KMS-11 (cell line): ENCODE measurements around the gene CAMSAP1.

Experiments used
- H2AFZ ChIP-seq: fragments of 200-600 bp; sonication (generic); 2 replicates; pipeline ENCODE4 v1.6.1; 2016; ENCODE audit warnings: antibody characterized with exemption, mixed run types, low read depth
- H3K27ac ChIP-seq: fragments of 200-600 bp; sonication (generic); 2 replicates; pipeline ENCODE4 v1.6.1; 2016; ENCODE audit warnings: mild to moderate bottlenecking, mixed run types
- H3K27me3 ChIP-seq: fragments of 200-600 bp; sonication (generic); 2 replicates; pipeline ENCODE4 v1.6.1; 2017; ENCODE audit warnings: mild to moderate bottlenecking, low read depth, mixed run types, moderate library complexity; ENCODE audit not compliant: insufficient read depth
- H3K36me3 ChIP-seq: fragments of 200-600 bp; sonication (generic); 2 replicates; pipeline ENCODE4 v1.6.1; 2017; ENCODE audit warnings: mild to moderate bottlenecking, mixed run types; ENCODE audit not compliant: insufficient read depth
- H3K4me1 ChIP-seq: fragments of 200-600 bp; sonication (generic); 2 replicates; pipeline ENCODE4 v1.6.1; 2016; ENCODE audit warnings: mild to moderate bottlenecking, low read depth, mixed run types; ENCODE audit not compliant: poor library complexity, severe bottlenecking
- H3K4me2 ChIP-seq: fragments of 200-600 bp; sonication (generic); 2 replicates; pipeline ENCODE4 v1.7.0; 2016; ENCODE audit warnings: mild to moderate bottlenecking, mixed run types
- H3K4me3 ChIP-seq: fragments of 200-600 bp; sonication (generic); IDR thresholded peaks from 2 replicates; pipeline ENCODE4 v1.6.1; 2017; ENCODE audit warnings: low read depth, low read length, mixed read lengths; ENCODE audit not compliant: insufficient read depth
- H3K79me2 ChIP-seq: fragments of 200-600 bp; sonication (generic); 2 replicates; pipeline ENCODE4 v1.6.1; 2016; ENCODE audit warnings: low read depth, mixed run types; ENCODE audit not compliant: insufficient read depth
- H3K9ac ChIP-seq: fragments of 200-600 bp; sonication (generic); 2 replicates; pipeline ENCODE4 v1.6.1; 2016; ENCODE audit warnings: mild to moderate bottlenecking, mixed run types
- H4K20me1 ChIP-seq: fragments of 200-600 bp; sonication (generic); 2 replicates; pipeline ENCODE4 v1.6.1; 2016; ENCODE audit warnings: mild to moderate bottlenecking, mixed run types; ENCODE audit not compliant: insufficient read depth
- CTCF ChIP-seq: fragments of 200-600 bp; sonication (generic); conservative IDR thresholded peaks from 2 replicates; pipeline ENCODE4 v1.6.1; 2017; ENCODE audit warnings: low read depth, mild to moderate bottlenecking, antibody characterized with exemption, low read length, moderate library complexity, mixed read lengths

The CAMSAP1 gene

GRCh38 chr9:135848341-135849047, 58.9 kb downstream of the CAMSAP1 start:
- H3K4me3 ChIP-seq, result no peak overlapping the region
- no peak overlapping the region for H3K4me2 ChIP-seq
- no peaks in the 10 kb centered on the region for H4K20me1 ChIP-seq
- H3K79me2 ChIP-seq, result no peaks in the 10 kb centered on the region
- H3K27me3 ChIP-seq, result no peaks in the 10 kb centered on the region
- no peak overlapping the region for H3K27ac ChIP-seq
- H3K9ac ChIP-seq, result no peak overlapping the region
- no peak overlapping the region for H2AFZ ChIP-seq
- no peak for TF ChIP-seq CTCF
- H3K4me1 ChIP-seq, result no peaks in the 10 kb centered on the region
- no peaks in the 10 kb centered on the region for H3K36me3 ChIP-seq

- H4K20me1 ChIP-seq, result no peaks in the 10 kb centered on the region
- H2AFZ ChIP-seq, result no peak overlapping the region
- no peak overlapping the region for H3K27ac ChIP-seq
- no peaks in the 10 kb centered on the region for H3K27me3 ChIP-seq
- H3K4me2 ChIP-seq, result no peak overlapping the region
- no peak overlapping the region for H3K4me3 ChIP-seq
- TF ChIP-seq CTCF, result no peak
- no peaks in the 10 kb centered on the region for H3K4me1 ChIP-seq
- H3K79me2 ChIP-seq, result no peaks in the 10 kb centered on the region
- H3K9ac ChIP-seq, result no peak overlapping the region
- H3K36me3 ChIP-seq, result no peaks in the 10 kb centered on the region
Observed at GRCh38 chr9:135847833-135848232, 59.5 kb downstream of the CAMSAP1 start.

GRCh38 chr9:135840539-135840938, 66.8 kb downstream of the CAMSAP1 start:
- H3K4me1 ChIP-seq, result no peaks in the 10 kb centered on the region
- no peak overlapping the region for H3K27ac ChIP-seq
- H3K4me2 ChIP-seq, result no peak overlapping the region
- H3K36me3 ChIP-seq, result no peaks in the 10 kb centered on the region
- no peaks in the 10 kb centered on the region for H3K27me3 ChIP-seq
- no peak for TF ChIP-seq CTCF
- H3K79me2 ChIP-seq, result no peaks in the 10 kb centered on the region
- no peak overlapping the region for H2AFZ ChIP-seq
- H3K4me3 ChIP-seq, result no peak overlapping the region
- no peaks in the 10 kb centered on the region for H4K20me1 ChIP-seq
- no peak overlapping the region for H3K9ac ChIP-seq

- no peaks in the 10 kb centered on the region for H3K36me3 ChIP-seq
- TF ChIP-seq CTCF, result no peak
- no peak overlapping the region for H2AFZ ChIP-seq
- no peaks in the 10 kb centered on the region for H4K20me1 ChIP-seq
- no peak overlapping the region for H3K9ac ChIP-seq
- no peaks in the 10 kb centered on the region for H3K27me3 ChIP-seq
- H3K4me3 ChIP-seq, result no peak overlapping the region
- no peak overlapping the region for H3K4me2 ChIP-seq
- H3K79me2 ChIP-seq, result no peaks in the 10 kb centered on the region
- no peak overlapping the region for H3K27ac ChIP-seq
- H3K4me1 ChIP-seq, result no peaks in the 10 kb centered on the region
Observed at GRCh38 chr9:135840107-135840506, 67.2 kb downstream of the CAMSAP1 start.
